Ishikawa (cell line): ENCODE results near the gene FRAS1.

Source experiments
- CREB1 ChIP-seq: IDR thresholded peaks from 2 replicates; pipeline ENCODE4 v1.6.1; 2012; ENCODE audit warnings: low read depth
- EGR1 ChIP-seq: IDR thresholded peaks from 2 replicates; pipeline ENCODE4 v1.6.1; 2012
- EP300 ChIP-seq: IDR thresholded peaks from 2 replicates; pipeline ENCODE4 v1.6.1; 2012; ENCODE audit warnings: borderline replicate concordance
- FOXM1 ChIP-seq: IDR thresholded peaks from 2 replicates; pipeline ENCODE4 v1.6.1; 2012; ENCODE audit warnings: low read depth, borderline replicate concordance
- NFIC ChIP-seq: IDR thresholded peaks from 2 replicates; pipeline ENCODE4 v1.6.1; 2012
- RAD21 ChIP-seq: IDR thresholded peaks from 2 replicates; pipeline ENCODE4 v1.6.1; 2012; ENCODE audit warnings: low read depth
- TAF1 ChIP-seq: IDR thresholded peaks from 2 replicates; pipeline ENCODE4 v1.6.1; 2012; ENCODE audit warnings: low read depth, mild to moderate bottlenecking
- TCF12 ChIP-seq: IDR thresholded peaks from 2 replicates; pipeline ENCODE4 v1.6.1; 2012; ENCODE audit warnings: low read depth
- TEAD4 ChIP-seq: IDR thresholded peaks from 2 replicates; pipeline ENCODE4 v1.6.1; 2012
- YY1 ChIP-seq: IDR thresholded peaks from 2 replicates; pipeline ENCODE4 v1.6.1; 2012; ENCODE audit warnings: low read depth
- TF ChIP-seq, protein P1 (sequence below): IDR thresholded peaks from 2 replicates; pipeline ENCODE4 v1.6.1; 2012
- TF ChIP-seq, protein P2 (sequence below): IDR thresholded peaks from 2 replicates; pipeline ENCODE4 v1.6.1; 2012; ENCODE audit warnings: low read depth, mild to moderate bottlenecking
- TF ChIP-seq, protein P3 (sequence below): IDR thresholded peaks from 2 replicates; pipeline ENCODE4 v1.6.1; 2012

DNA sequence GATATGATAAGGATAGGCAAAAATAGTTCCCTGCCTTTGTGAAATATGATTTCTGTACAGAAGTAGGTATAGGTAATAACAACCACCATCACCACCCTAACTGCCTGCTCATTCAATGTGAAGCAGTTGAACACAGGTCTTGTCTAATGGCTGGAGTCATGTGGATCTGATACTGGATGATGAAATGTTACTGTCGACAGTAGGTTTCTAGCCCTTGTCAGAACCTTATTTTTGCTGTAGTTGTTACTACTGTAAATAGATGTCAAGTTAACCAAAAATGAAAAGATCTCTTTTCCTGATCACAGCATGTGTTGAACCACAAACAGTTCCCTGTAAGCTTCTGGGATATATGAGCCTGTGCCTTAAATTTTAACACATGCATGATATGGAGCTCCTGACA, 142.9 kb downstream of the FRAS1 start:
- no peak for TF ChIP-seq EGR1
- no peak for TF ChIP-seq CREB1
- TF ChIP-seq, protein P1, sequence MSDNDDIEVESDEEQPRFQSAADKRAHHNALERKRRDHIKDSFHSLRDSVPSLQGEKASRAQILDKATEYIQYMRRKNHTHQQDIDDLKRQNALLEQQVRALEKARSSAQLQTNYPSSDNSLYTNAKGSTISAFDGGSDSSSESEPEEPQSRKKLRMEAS, result no peak
- TF ChIP-seq TAF1, result no peak
- no peak for TF ChIP-seq EP300
- no peak for TF ChIP-seq YY1
- TF ChIP-seq RAD21, result no peak
- TF ChIP-seq, protein P2, sequence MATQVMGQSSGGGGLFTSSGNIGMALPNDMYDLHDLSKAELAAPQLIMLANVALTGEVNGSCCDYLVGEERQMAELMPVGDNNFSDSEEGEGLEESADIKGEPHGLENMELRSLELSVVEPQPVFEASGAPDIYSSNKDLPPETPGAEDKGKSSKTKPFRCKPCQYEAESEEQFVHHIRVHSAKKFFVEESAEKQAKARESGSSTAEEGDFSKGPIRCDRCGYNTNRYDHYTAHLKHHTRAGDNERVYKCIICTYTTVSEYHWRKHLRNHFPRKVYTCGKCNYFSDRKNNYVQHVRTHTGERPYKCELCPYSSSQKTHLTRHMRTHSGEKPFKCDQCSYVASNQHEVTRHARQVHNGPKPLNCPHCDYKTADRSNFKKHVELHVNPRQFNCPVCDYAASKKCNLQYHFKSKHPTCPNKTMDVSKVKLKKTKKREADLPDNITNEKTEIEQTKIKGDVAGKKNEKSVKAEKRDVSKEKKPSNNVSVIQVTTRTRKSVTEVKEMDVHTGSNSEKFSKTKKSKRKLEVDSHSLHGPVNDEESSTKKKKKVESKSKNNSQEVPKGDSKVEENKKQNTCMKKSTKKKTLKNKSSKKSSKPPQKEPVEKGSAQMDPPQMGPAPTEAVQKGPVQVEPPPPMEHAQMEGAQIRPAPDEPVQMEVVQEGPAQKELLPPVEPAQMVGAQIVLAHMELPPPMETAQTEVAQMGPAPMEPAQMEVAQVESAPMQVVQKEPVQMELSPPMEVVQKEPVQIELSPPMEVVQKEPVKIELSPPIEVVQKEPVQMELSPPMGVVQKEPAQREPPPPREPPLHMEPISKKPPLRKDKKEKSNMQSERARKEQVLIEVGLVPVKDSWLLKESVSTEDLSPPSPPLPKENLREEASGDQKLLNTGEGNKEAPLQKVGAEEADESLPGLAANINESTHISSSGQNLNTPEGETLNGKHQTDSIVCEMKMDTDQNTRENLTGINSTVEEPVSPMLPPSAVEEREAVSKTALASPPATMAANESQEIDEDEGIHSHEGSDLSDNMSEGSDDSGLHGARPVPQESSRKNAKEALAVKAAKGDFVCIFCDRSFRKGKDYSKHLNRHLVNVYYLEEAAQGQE, result no peak
- TF ChIP-seq, protein P3, sequence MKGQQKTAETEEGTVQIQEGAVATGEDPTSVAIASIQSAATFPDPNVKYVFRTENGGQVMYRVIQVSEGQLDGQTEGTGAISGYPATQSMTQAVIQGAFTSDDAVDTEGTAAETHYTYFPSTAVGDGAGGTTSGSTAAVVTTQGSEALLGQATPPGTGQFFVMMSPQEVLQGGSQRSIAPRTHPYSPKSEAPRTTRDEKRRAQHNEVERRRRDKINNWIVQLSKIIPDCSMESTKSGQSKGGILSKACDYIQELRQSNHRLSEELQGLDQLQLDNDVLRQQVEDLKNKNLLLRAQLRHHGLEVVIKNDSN, result no peak
- no peak for TF ChIP-seq FOXM1
- TF ChIP-seq NFIC, result no peak
- no peak for TF ChIP-seq TEAD4
- no peak for TF ChIP-seq TCF12
